GM18873 (cell line): ENCODE results near the gene ALDOB.

Source experiments
- ATAC-seq: cut with Tn5 transposase; IDR thresholded peaks from one replicate; pipeline ENCODE4 v1.9.1; 2021; ENCODE audit warnings: mild to moderate bottlenecking, moderate library complexity, moderate number of reproducible peaks; ENCODE audit not compliant: unreplicated experiment, low FRiP score

ALDOB gene

DNA sequence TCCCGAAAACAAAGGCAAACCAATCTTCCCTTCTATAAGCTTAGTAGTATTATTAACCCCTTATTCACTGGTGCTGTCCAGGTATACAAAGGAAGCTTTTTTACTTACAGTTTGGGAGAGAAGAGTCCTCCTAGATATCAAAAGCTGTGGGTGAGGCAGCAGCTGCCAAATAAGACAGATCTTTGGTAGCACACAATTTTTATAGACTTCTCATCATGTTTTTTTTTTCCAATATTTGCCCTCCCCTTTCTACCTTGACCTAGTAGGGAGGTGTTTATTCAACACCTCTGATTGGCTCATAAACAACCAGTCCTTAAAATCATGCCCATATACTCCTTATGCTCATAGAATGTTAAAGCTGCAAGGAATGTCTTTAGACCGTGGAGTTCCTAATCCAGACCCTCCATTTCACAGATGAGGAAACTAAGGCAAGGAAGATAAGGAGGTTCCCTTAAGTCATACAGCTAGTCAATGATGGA, at the start of gene ALDOB:
Gene ALDOB, minus strand, starts transcription at position 174 of the 479 bp plus-strand sequence. CDS start 4,887 bp downstream, outside the sequence.
- ATAC-seq = no peak

DNA sequence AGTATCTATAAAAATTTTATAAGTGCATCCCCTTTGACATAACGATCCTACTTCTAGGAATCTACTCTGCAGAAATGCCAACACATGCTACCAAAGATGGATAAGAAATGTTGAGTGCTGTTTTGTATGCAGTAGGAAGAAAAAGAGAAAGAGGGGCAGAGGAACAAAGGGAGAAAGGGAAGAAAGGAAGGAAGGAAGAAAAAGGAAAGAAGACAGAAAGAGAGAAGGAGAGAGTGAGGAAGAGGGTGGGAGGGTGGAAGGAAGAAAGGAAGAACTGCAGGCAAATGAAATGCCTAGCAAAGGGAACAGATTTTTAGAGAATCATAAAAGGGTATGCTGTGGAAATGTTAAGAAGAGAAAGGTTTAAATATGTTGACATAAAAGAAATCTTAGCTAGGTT, 48.5 kb upstream of the ALDOB start:
- ATAC-seq = no peak

DNA sequence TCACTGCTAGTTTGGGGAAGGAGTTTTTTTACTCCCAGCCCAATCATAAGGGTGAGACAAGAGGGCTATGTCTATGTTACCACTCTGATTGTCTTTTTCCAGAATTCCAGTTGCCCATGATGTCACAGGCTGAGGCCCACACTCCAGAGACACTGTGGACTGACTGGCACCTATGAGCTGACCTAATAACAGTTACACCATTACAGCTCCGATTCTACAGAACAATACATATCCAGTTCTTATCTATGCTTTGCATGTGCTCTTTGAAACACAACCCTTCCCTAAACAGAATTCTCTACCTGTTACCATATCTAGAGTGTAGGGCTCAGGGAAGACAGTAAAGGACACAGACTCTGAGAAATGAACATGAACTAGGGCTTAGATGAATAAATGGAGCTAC, 45.7 kb upstream of the ALDOB start:
- no peak for ATAC-seq

DNA sequence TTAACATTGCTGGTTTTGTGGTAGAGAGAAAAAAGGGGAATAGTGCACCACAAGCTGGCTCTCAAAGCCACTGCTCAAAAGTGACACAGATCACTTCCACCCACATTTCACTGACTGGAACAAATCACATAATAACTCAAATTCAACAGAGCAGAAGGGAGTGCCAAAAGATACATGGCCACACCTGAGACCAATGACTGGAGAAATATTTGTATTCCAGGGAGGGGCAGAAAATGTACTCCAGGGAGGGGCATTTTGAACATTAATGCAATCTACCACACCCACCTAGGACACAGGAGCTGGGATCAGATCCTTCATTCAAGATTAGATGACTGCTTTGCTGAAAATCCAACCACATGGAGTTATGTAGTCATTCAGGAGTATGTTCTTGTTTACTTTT, 44.8 kb upstream of the ALDOB start:
- no peak for ATAC-seq

DNA sequence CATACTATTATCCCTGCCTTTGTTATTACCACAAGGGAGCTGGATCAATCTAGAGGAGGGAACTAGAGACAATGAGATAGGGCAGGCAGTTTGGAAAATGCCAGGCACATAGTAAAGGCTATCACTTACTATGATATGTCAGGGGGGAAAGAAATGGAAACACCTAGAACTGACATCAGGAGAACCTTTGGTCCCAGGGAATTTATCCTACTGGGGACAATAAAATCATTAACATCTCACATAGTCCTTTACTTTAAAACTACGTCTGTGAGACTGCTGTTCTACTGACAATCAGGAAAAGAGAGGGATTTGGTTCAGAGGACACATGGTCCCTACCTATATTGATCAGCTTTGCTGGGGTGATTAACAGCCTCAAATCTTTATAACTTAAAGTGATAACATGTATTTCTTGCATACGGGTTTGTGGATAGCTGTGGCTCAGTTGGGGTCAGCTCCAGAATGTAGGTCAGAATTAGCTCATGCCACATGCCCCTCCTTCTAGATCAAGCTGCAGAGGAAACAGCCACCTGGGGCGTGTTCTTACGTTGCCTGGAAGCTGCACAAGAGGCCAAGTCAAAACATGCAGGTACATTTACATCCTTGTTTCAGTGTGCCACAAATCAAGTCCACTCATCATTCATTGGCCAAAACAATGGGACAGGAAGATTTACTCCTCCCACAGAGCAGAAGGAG, 43.9 kb upstream of the ALDOB start:
- ATAC-seq = no peak

DNA sequence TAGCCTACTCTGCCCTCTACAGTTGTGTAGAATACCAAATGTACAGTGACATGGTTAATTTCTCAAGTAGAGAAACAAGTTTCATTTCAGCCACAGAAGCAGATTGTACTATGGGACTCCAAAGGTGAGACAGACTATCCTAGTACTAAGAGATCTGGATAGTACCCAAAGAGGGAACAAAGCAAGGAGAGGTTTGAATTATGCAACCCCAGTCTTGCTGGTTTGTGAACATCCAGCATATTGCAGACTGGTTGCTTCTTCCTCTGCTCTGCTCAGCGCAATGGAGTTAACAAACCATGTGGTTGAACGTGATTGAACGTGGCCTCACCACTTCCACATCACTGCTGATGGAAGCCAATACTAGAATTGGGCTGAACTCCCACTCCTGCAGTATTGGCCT, 43.3 kb upstream of the ALDOB start:
- no peak for ATAC-seq

DNA sequence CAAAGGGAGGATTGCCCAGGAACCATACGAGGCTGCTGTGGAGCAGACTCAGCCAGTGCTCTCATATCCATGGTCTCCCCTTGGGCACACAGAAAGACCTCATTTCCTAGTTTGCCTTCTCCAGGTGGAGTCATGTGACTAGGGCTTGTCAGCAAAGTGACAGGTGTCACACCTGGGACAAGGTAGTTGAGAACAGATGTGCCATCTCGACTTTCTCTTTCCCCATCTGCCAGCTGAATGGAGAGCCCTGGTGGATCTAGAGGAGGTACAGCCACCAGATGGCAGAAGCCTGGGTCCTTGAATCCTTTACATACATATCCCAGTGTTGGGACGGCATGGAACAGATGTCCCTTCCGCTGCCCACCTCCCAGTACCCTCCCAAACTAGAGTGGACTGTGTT, 42.9 kb upstream of the ALDOB start:
- ATAC-seq = no peak

DNA sequence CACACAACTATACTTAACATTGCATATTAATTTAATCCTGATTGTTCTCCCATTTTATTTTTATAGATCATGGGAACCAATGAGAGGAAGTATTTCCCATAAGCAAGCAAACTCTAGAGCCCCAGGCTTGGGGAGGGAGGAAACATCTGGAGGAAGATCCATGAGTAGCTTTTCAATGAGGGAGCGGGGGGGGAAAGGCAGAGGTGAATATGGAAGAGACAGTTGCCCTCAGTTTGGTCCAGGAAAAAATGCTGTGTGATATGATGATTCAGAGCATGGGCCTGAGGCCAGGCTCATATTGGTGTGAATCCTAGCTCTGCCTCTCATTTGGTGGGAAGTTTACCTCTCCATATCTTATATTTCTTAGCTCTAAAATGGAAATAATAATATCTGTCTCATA, 42.2 kb upstream of the ALDOB start:
- no peak for ATAC-seq

DNA sequence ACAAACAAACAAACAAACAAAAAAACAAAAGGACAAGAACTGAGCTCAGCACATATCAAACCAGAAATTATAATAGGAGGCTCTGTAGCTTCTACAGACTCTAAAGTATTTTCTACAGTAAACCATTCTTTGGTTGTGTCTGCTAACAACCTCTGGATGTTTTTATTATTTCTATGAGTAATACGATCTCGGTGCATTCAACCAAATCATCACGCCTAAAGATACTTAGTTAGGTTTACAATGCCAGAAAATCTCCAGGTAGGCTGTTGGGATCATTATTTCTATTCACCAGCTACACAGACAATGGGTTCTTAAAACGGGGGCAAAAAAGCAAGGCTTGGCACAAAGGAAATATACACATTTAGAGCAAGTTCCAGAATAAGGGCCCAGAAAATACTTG, 41.6 kb upstream of the ALDOB start:
- ATAC-seq = no peak

DNA sequence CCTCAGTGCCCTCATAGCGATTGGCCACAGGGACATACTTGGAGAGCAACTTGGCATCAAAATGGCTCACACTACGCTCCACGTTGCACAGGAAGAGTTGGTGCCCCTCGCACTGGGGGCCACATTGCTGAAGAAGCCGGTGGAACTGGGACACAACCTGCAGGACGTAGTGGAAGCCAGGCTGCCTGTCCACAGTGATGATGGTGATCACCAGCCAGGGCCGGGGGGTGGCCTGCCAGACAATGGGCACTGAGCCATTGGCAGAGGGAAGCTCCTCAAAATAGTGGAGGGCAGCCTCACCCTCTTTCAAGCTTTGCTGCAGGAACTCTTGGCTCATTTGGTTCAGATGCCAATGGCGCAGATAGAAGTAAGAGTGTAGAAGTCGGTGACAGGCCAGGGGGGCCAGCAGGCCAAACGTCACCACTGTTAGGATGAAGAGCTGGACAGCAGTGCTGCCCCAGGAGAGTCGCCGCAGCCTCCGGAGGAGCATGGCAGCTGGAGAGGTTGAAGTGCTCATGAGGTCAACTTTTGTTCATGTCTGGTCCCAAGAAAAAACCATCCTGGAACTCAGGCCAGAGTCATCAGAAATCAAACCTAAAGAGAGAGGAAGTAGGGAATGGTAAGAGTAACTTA, 41.1 kb upstream of the ALDOB start:
- no peak for ATAC-seq

DNA sequence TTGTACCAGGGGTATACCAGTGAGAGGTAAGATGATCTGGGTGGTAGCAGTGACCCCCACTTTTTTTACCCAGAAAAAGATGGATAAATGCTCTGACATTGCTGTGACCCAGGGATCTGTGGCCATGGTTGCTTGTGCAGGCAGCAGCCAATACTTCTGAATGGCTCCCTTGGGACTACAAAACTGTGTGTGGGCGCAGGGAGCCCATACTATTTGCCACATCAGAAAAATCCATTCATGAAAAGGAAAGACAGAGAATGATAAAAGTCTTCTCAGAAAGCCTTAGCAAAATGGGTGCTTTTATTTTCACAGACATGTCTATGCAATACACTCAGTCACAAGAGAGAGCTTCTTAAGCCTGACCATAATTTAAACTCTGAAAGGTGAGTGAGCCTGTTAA, 37.3 kb upstream of the ALDOB start:
- no peak for ATAC-seq

DNA sequence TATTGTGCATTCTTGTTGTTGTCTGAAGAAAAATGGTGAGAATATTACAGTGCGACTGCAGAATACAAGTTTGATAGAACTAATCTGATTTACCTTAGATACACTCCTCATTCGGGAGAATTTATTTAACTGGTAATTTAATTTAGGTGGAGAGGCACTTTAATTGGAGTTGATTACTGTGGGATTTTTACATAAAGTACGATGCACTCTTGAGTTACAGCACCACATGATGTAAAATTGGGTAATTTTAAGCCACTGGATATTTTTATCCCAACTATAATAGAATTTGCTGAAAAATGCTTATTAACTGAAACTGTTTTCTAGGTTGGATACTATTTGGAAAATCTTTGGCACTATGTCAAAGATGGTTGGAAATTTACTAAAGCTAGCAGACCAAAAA, 35.4 kb upstream of the ALDOB start:
- ATAC-seq = no peak

DNA sequence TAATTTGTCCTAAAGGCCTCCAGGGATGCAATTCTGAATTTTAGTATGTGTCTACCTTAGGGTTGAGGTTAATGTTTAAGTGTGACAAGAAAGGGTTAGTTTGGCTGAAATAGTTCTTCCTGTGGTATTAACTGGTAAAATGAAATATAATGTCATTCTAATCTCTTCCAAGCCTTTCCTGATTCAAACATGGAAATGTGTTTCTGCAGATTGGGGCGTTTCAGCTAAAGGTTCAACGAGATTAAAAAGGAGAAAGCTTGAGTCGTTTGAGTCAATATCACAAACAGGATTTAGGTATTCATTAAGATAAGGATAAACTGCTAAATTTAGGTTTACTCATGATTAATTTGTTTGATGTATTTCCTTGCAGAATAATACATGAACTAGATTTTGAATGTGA, 34.4 kb upstream of the ALDOB start:
- ATAC-seq = no peak

DNA sequence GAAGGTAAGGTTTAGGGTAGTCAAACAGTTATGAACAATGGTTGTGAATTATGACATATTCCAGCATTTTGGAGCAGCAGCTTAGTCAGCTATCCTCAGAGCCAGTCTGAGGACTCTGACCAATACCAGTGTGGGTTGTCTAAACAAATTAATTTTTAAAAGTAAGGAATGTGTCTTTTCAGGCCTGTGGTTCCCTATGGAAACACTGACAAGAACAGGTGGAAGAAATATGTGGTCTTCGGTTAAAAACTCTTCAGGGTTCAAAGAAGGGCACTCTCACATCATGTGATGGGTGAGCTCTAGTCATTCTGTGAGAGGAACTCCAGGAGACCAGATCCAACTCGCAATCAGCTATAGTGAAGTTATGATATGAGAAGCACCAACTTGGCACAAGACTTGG, 33.5 kb upstream of the ALDOB start:
- no peak for ATAC-seq

DNA sequence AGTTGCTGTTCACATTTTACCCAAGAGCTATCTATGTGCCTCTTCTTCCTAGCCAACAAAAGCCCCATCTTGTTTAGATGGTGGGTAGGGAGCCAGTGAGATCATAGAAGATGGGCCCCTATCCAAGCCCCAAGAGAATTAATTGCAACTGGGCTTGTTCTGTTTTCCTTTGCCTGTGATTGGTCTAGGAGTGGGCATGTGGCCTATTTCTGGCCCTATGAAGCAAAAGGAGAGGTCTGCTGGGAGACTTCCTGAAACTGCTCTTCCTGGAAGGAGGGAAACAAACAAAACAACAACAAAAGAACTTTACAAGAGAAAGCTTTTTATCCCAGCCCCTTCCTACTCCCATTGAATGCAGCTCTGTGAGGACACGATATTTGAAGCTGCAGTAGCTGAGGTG, 32.5 kb upstream of the ALDOB start:
- no peak for ATAC-seq

DNA sequence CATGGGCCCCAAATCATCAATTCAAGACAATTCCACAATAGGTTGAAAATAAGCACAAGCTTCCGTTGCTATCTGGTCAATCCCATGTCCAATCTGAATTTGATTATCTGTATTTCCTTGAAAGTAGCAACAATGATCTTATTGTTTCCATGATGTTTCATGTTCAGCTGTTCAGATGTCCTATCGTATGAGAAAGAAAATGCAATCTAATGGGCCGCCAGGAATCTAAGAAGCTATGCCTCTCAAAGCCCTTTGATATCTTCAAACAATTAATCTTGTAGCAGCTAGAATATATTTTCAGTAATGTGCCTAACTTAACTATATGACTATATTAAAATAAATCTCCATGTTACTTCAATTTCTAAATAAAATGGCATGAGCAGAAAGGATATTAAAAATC, 32.1 kb upstream of the ALDOB start:
- no peak for ATAC-seq

DNA sequence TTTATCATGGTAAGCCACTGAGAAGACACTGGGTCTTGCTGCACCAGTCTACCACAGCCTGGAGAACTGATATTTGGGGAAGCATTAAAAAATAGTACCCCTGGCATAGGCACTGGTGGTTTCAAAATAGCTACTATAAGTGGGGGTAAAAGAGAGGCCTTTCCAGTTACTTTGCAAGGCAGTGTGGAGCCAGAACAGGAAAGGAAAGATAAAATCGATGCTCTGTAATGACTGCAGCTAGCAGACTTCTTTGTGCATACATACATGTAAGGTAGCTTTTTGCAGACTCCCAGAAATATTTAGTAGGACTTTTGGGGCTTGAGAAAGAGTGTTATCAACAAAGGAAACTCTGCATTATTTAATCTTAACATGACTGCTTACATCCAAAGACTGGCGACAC, 31.3 kb upstream of the ALDOB start:
- ATAC-seq = no peak

DNA sequence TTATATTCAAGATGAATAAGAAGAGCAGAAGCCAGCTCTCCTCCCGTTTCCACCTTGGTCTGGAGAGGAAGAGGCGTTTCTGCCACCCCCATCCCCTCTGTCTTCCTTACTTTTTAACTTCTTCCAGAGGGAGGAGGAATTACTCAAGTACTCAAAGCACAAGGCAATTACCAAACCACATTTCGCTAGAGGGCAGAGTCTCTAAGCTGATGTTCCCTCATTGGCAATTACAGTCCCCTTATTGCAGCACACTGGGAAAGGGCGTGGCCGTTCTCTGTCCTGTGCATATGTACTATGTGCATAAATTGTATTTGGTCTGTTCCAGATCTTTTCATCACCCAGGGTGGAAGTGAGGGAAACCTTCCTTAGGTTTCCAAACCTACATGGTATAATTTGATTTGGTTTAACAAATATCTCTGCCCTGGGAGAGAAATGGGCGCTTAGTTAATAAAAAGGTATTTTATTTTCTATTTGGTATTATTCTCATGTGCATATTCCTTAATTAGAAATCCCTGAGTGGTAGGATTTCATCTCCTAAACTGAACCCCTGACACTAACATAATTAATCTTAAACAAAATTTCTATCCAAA, 29.8 kb upstream of the ALDOB start:
- no peak for ATAC-seq

DNA sequence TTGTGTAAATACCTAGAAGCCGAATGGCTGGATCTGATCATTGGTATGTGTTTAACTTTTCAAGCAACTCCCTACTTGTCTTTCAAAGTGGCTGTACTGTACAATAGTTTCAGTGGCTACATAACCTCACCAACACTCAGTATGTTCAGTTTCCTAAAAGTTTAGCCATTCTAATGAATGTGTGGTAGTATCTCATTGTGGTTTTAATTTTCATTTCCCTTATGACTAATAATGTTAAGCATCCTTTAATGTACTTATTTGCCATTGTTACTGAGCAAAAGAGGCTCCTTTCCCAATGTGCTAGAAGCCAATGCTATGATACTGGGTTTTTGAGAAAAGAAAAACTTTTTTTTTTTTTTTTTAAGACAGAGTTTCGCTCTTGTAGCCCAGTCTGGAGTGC, 27.8 kb upstream of the ALDOB start:
- no peak for ATAC-seq

DNA sequence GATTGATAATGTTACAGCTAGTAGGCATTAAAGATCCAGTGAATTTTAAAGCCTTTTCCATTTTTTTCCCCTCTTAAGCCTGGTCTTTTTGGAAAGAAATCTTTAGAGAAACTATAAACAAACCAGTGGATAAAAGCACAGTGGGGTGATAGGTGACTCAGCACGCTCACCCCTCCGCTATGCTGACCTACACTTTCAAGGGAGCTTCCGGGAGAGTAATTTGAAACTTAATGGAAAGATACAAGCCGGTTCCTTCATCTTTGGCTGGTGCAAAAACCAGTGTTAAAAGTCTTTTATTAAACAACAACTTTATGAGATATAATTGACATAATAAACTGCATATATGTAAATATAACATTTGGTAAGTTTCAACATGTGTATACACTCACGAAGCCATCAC, 27.0 kb upstream of the ALDOB start:
- ATAC-seq = no peak

DNA sequence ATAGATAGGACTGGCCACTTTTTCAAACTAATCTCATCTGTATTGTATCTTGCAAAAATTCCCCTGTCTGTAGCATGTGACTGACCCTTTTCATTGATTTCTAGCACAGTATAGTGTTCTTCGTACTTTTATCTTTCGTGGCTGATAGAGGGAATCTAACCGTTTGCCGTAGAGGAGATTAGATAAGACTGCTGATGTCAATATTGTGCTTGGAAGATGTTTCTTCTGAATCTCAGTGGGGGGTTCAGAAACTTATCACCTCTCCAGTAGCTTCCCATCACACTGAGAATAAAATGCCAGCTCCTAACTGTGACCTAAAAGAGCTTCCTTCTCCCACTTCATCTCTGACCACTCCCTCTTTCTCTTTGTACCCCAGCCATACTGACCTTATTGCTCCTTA, 25.4 kb upstream of the ALDOB start:
- no peak for ATAC-seq
